HEK293T (cell line): ENCODE data around the gene AIRE.

Experiments
- CTCF ChIA-PET: fragments of 350-600 bp; formaldehyde crosslinking; extraction: SDS; loops from one replicate; lab custom pipeline; 2021; ENCODE audit warnings: antibody characterized with exemption, inconsistent platforms; lab: Yijun Ruan, JAX
- POLR2A ChIA-PET: fragments of 350-600 bp; formaldehyde crosslinking; extraction: SDS; loops from one replicate; lab custom pipeline; 2020; ENCODE audit warnings: antibody characterized with exemption, inconsistent platforms; lab: Yijun Ruan, JAX
- DNase-seq: peaks from one replicate; pipeline ENCODE4 v3.0.0; 2012; ENCODE audit warnings: mixed read lengths; ENCODE audit errors: extremely low spot score
- ARNT ChIP-seq: fragments of 450-650 bp; IDR thresholded peaks from 2 replicates; pipeline ENCODE4 v1.6.1; 2017; ENCODE audit warnings: mild to moderate bottlenecking
- BHLHE40 ChIP-seq: fragments of 450-650 bp; IDR thresholded peaks from 2 replicates; pipeline ENCODE4 v1.6.1; 2016; ENCODE audit warnings: mild to moderate bottlenecking, moderate library complexity, borderline replicate concordance
- CTBP1 ChIP-seq: fragments of 450-650 bp; IDR thresholded peaks from 2 replicates; pipeline ENCODE4 v1.6.1; 2016; ENCODE audit warnings: borderline replicate concordance
- ELF4 ChIP-seq: fragments of 450-650 bp; IDR thresholded peaks from 2 replicates; pipeline ENCODE4 v1.6.1; 2017; ENCODE audit warnings: antibody characterized with exemption
- FOXA1 ChIP-seq: fragments of 450-650 bp; IDR thresholded peaks from 2 replicates; pipeline ENCODE4 v1.6.1; 2016; ENCODE audit warnings: mild to moderate bottlenecking
- FOXK2 ChIP-seq: fragments of 450-650 bp; IDR thresholded peaks from 2 replicates; pipeline ENCODE4 v1.6.1; 2016; ENCODE audit warnings: mild to moderate bottlenecking
- FOXM1 ChIP-seq: fragments of 450-650 bp; IDR thresholded peaks from 2 replicates; pipeline ENCODE4 v1.6.1; 2017; ENCODE audit warnings: mild to moderate bottlenecking, borderline replicate concordance
- HDGF ChIP-seq: fragments of 450-650 bp; IDR thresholded peaks from 2 replicates; pipeline ENCODE4 v1.6.1; 2017; ENCODE audit warnings: antibody characterized with exemption, borderline replicate concordance
- L3MBTL2 ChIP-seq: fragments of 450-650 bp; conservative IDR thresholded peaks from 2 replicates; pipeline ENCODE4 v1.6.1; 2016; ENCODE audit warnings: mild to moderate bottlenecking
- LEF1 ChIP-seq: fragments of 450-650 bp; IDR thresholded peaks from 2 replicates; pipeline ENCODE4 v1.6.1; 2017; ENCODE audit warnings: mild to moderate bottlenecking, borderline replicate concordance
- NFRKB ChIP-seq: fragments of 450-650 bp; IDR thresholded peaks from 2 replicates; pipeline ENCODE4 v1.6.1; 2016; ENCODE audit warnings: mild to moderate bottlenecking, moderate library complexity
- PKNOX1 ChIP-seq: fragments of 450-650 bp; IDR thresholded peaks from 2 replicates; pipeline ENCODE4 v1.6.1; 2016
- SP1 ChIP-seq: fragments of 450-650 bp; IDR thresholded peaks from 2 replicates; pipeline ENCODE4 v1.6.1; 2017
- SUZ12 ChIP-seq: fragments of 450-650 bp; IDR thresholded peaks from 2 replicates; pipeline ENCODE4 v1.6.1; 2016; ENCODE audit warnings: mild to moderate bottlenecking
- TARDBP ChIP-seq: fragments of 450-650 bp; IDR thresholded peaks from 2 replicates; pipeline ENCODE4 v1.6.1; 2016
- ZNF384 ChIP-seq: fragments of 450-650 bp; IDR thresholded peaks from 2 replicates; pipeline ENCODE4 v1.6.1; 2016

The AIRE gene

GRCh38 chr21:44324106-44324853 lies 38.6 kb downstream of the AIRE start:
- no peak for TF ChIP-seq PKNOX1
- no peak for TF ChIP-seq TARDBP
- no peak for TF ChIP-seq NFRKB
- no peak for TF ChIP-seq FOXA1
- no peak for TF ChIP-seq L3MBTL2
- no peak for TF ChIP-seq CTBP1
- no peak for TF ChIP-seq ZNF384
- no peak for TF ChIP-seq BHLHE40
- TF ChIP-seq FOXM1, result no peak
- no peak for TF ChIP-seq FOXK2
- no peak for TF ChIP-seq ARNT
- TF ChIP-seq SP1, result no peak
- TF ChIP-seq LEF1, result no peak
- ChIA-PET CTCF (no interaction called here), POLR2A (no interaction called here)
- DNase-seq, result no peak

- POLR2A ChIA-PET, result no interaction called here
- no peak for DNase-seq
- CTCF ChIA-PET, result no interaction called here
- no peak for TF ChIP-seq L3MBTL2
- TF ChIP-seq ZNF384, result no peak
- no peak for TF ChIP-seq BHLHE40
- TF ChIP-seq ARNT, result no peak
Observed at GRCh38 chr21:44324854-44325107, 39.1 kb downstream of the AIRE start.

DNA sequence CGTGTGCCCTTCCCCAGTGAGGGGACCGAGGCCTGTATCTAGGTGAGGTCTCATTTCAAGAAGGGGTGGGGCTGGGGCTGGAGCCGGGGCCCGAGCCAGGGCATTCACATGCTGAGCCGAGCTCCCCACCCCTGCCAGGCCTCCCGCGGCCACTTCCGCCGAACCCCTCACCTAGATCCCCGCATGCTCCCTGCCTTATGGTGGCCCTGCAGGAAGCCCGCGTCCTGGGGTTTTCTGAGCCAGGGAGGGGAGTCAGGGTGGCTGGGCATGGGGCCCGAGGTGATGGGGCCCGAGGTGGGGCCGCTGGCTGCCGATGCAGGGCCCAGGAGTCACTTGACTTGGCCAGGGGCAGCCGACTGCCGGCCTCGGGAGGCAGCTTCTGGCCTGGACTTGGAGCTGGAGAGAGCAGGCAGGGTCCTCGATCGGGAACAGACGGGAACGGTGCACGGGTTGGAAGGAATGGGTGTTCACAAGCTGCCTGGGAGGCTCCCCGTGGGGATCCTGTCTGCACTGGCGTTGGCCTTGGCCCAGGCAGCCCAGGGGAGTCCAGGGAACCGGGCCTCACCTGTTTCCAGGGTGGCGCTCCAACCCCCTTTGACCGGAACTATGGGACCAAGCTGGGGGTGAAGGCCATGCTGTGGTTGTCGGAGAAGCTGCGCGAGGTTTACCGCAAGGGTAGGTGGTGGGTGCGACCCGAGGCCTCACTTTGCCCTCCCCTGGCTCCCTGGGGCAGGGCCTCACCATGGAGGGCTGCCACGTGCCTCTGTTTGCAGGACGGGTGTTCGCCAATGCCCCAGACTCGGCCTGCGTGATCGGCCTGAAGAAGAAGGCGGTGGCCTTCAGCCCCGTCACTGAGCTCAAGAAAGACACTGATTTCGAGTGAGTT lies 40.0 kb downstream of the AIRE start:
- POLR2A ChIA-PET, result no interaction called here
- CTCF ChIA-PET, result no interaction called here
- no peak for DNase-seq
- TF ChIP-seq SUZ12 (no peak), PKNOX1 (no peak), TARDBP (no peak), ELF4 (no peak), BHLHE40 (no peak), LEF1 (no peak), CTBP1 (no peak), ZNF384 (no peak), L3MBTL2 (no peak)

GRCh38 chr21:44326272-44326647 lies 40.6 kb downstream of the AIRE start:
- TF ChIP-seq BHLHE40, result no peak
- no peak for TF ChIP-seq LEF1
- no peak for TF ChIP-seq FOXM1
- no peak for TF ChIP-seq ARNT
- no peak for TF ChIP-seq CTBP1
- TF ChIP-seq L3MBTL2, result no peak
- no peak for TF ChIP-seq NFRKB
- no peak for TF ChIP-seq SUZ12
- TF ChIP-seq ELF4, result no peak
- TF ChIP-seq SP1, result no peak
- TF ChIP-seq PKNOX1, result no peak
- TF ChIP-seq TARDBP, result no peak
- TF ChIP-seq ZNF384, result no peak
- TF ChIP-seq FOXK2, result no peak
- no peak for TF ChIP-seq HDGF
- DNase-seq, result no peak
- CTCF ChIA-PET, result no interaction called here
- POLR2A ChIA-PET, result no interaction called here

DNA sequence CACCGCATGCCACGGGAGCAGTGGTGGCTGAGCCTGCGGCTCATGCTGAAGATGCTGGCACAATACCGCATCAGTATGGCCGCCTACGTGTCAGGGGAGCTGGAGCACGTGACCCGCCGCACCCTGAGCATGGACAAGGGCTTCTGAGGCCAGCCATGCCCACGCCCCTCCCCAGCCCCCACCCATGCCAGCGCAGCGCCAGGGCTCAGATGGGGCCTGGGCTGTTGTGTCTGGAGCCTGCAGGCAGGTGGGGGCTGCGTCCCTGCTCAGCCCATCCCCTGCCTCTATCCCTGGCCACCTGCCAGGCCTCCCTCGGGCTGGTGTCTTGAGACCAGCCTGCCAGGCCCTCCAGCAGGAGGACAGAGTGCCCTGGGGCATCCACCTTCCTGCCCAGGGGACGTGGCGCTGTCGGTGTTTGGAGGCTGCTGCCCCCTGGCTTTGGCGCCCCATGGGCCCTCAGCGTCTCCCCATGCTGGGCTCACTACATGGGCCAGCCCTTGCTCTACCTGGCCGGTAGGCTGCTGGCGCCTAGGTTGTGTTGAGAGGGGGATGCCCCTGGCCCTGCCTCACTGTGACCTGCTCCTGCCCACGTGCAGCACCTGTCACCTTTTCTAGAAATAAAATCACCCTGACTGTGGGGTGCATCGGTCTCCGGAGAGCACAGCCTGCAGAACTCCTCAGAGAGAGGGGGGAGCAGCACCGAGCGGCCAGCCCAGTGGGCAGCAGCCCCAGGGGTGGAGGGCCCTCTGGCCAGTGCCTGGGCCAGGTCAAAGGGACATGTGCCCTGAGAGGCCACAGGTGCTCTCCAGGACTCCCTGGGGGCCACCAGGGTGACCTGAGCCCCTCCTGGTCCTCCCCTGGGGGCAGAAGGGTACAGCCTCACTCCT lies 41.3 kb downstream of the AIRE start:
- no peak for TF ChIP-seq ARNT
- no peak for TF ChIP-seq LEF1
- no peak for TF ChIP-seq FOXM1
- TF ChIP-seq FOXA1, result no peak
- TF ChIP-seq ELF4, result no peak
- no peak for TF ChIP-seq BHLHE40
- no peak for TF ChIP-seq SUZ12
- no peak for TF ChIP-seq FOXK2
- no peak for TF ChIP-seq HDGF
- TF ChIP-seq TARDBP, result no peak
- no peak for TF ChIP-seq PKNOX1
- no peak for TF ChIP-seq L3MBTL2
- no peak for TF ChIP-seq NFRKB
- no peak for TF ChIP-seq ZNF384
- no peak for TF ChIP-seq CTBP1
- TF ChIP-seq SP1, result no peak
- POLR2A ChIA-PET, result no interaction called here
- CTCF ChIA-PET, result no interaction called here
- no peak for DNase-seq
